ENCODE data around the gene PXK.

- no peak for TF ChIP-seq EZH2 (IDR thresholded peaks at IDR 0.05; ENCODE audit: low read length)
- no peak for TF ChIP-seq CTCF (optimal IDR thresholded peaks at IDR 0.05 in 1 of 3, IDR thresholded peaks at IDR 0.05 in 1 of 3, conservative IDR thresholded peaks at IDR 0.05 in 1 of 3; ENCODE audit: extremely low read depth in 1 of 3, insufficient read depth in 2 of 3, low read length in 3 of 3)
Measured at GRCh38 chr3:58466899-58467563, 134.3 kb downstream of the PXK start.

Measured in keratinocyte (primary cell).